HCT116 (cell line): Measurements from ENCODE around the gene ASCC2. TPM values are rescaled to one million over a fixed set of nuclear protein-coding genes. Genes with fewer than 3 reads are reported as not detected.

ENCODE experiments used
- ATAC-seq: fragments of 200-7000 bp; cut with Tn5 transposase; 2 replicates; pipeline ENCODE4 v1.9.1; 2020; ENCODE audit warnings: mild to moderate bottlenecking, moderate library complexity
- BruUV-seq: library from RNA; stranded (reverse); fragments of 400-500 nt; replicated peaks from 2 replicates; lab custom pipeline; 2021; lab: Mats Ljungman, UMichigan
- CTCF ChIA-PET: fragments of 300-600 bp; sonication (Branson Sonifier 250); formaldehyde crosslinking; loops from one replicate; lab custom pipeline; 2021; ENCODE audit warnings: antibody characterized with exemption; lab: Charles Lee
- POLR2A ChIA-PET: fragments of 300-600, 350-600 bp; sonication (Branson Sonifier 250); formaldehyde crosslinking; loops from one replicate; lab custom pipeline; 2021; ENCODE audit warnings: antibody characterized with exemption; lab: Charles Lee
- RAD21 ChIA-PET, 2 experiments: fragments of 300-600 bp; sonication (Branson Sonifier 250); formaldehyde crosslinking; loops; one replicate each; lab custom pipeline; 2023; ENCODE audit warnings: low total read pairs in 2 of 2; ENCODE audit not compliant: uncharacterized antibody in 2 of 2, unreplicated experiment in 2 of 2, low non-redundant PET in 1 of 2; lab: Charles Lee
- DNase-seq: peaks from one replicate; pipeline ENCODE4 v3.0.0-alpha.2; 2010; ENCODE audit warnings: low read depth, low spot score
- H2AFZ ChIP-seq: fragments of 200-600 bp; shearing (Covaris generic), sonication (generic); 2 replicates; pipeline ENCODE4 v1.6.1; 2017; ENCODE audit warnings: low read depth, mixed run types, mixed read lengths, antibody characterized with exemption, low read length; ENCODE audit not compliant: poor library complexity, severe bottlenecking
- H3K27ac ChIP-seq: 2 replicates; pipeline ENCODE4 v1.5.1; 2012; ENCODE audit warnings: low read depth, low read length
- H3K27me3 ChIP-seq: fragments of 200-600 bp; sonication (generic); 2 replicates; pipeline ENCODE4 v1.6.1; 2016; ENCODE audit warnings: mixed run types, low read length, mixed read lengths; ENCODE audit not compliant: insufficient read depth
- H3K36me3 ChIP-seq, 2 experiments: fragments of 200-500 bp in 1 of 2; fragments of 200-600 bp in 1 of 2; sonication (Bioruptor generic) in 1 of 2; sonication (generic) in 1 of 2; 2 replicates each; pipeline versions ENCODE4 v1.5.1 to v1.6.1; 2014 to 2016; ENCODE audit warnings: low read length in 2 of 2, inconsistent platforms in 1 of 2, mixed read lengths in 1 of 2, mixed run types in 1 of 2; ENCODE audit not compliant: insufficient read depth in 2 of 2, control insufficient read depth in 1 of 2
- H3K4me1 ChIP-seq, 2 experiments: fragments of 200-600 bp in 1 of 2; sonication (generic) in 1 of 2; 2 replicates each; pipeline versions ENCODE4 v1.5.1 to v1.6.1; 2012 to 2017; ENCODE audit warnings: low read length in 2 of 2, inconsistent platforms in 1 of 2, mild to moderate bottlenecking in 1 of 2, mixed read lengths in 1 of 2, mixed run types in 1 of 2, moderate library complexity in 1 of 2; ENCODE audit not compliant: insufficient read depth in 2 of 2, control insufficient read depth in 1 of 2
- H3K4me2 ChIP-seq: fragments of 200-600 bp; sonication (generic); 2 replicates; pipeline ENCODE4 v1.6.1; 2017; ENCODE audit warnings: mixed run types, low read length, mixed read lengths
- H3K4me3 ChIP-seq, 2 experiments: fragments of 200-600 bp in 1 of 2; sonication (generic) in 1 of 2; replicated peaks in 1 of 2; 2 replicates each; pipeline ENCODE4 v1.5.1; 2011 to 2016; ENCODE audit warnings: low read length in 2 of 2, control low read depth in 1 of 2, low read depth in 1 of 2, mild to moderate bottlenecking in 1 of 2, mixed read lengths in 1 of 2, mixed run types in 1 of 2
- H3K79me2 ChIP-seq: fragments of 200-600 bp; sonication (generic); 2 replicates; pipeline ENCODE4 v1.6.1; 2017; ENCODE audit warnings: mild to moderate bottlenecking, mixed run types, low read length, moderate library complexity, mixed read lengths; ENCODE audit not compliant: insufficient read depth
- H3K9ac ChIP-seq: fragments of 200-600 bp; sonication (generic); 2 replicates; pipeline ENCODE4 v1.6.1; 2016; ENCODE audit warnings: low read length, mixed read lengths
- H3K9me2 ChIP-seq: fragments of 200-600 bp; sonication (generic), shearing (Covaris generic); 2 replicates; pipeline ENCODE4 v1.6.1; 2017; ENCODE audit warnings: mixed run types, mild to moderate bottlenecking, moderate library complexity; ENCODE audit not compliant: insufficient read depth
- H3K9me3 ChIP-seq, 2 experiments: fragments of 200-500 bp in 1 of 2; fragments of 200-600 bp in 1 of 2; sonication (Bioruptor generic) in 1 of 2; sonication (generic) in 1 of 2; 2 replicates each; pipeline ENCODE4 v1.6.1; 2014 to 2017; ENCODE audit warnings: low read length in 2 of 2, mixed read lengths in 2 of 2, inconsistent platforms in 1 of 2, low read depth in 1 of 2, mild to moderate bottlenecking in 1 of 2, mixed run types in 1 of 2, moderate library complexity in 1 of 2; ENCODE audit not compliant: control insufficient read depth in 1 of 2, insufficient read depth in 1 of 2
- H4K20me1 ChIP-seq: fragments of 200-600 bp; sonication (generic), shearing (Covaris generic); 2 replicates; pipeline ENCODE4 v1.6.1; 2017; ENCODE audit warnings: mixed run types, mild to moderate bottlenecking, moderate library complexity; ENCODE audit not compliant: insufficient read depth
- CBX3 ChIP-seq: IDR thresholded peaks from 2 replicates; pipeline ENCODE4 v1.6.1; 2012; ENCODE audit warnings: low read depth
- CTCF ChIP-seq, 3 experiments: fragments of 200-600 bp in 1 of 3; sonication (generic) in 1 of 3; IDR thresholded peaks in 2 of 3; conservative IDR thresholded peaks in 1 of 3; 2 replicates each; pipeline ENCODE4 v1.5.1; 2012 to 2017; ENCODE audit warnings: low read depth in 2 of 3, low read length in 2 of 3, antibody characterized with exemption in 1 of 3, borderline replicate concordance in 1 of 3, control low read depth in 1 of 3, mild to moderate bottlenecking in 1 of 3, mixed read lengths in 1 of 3, mixed run types in 1 of 3, moderate library complexity in 1 of 3; ENCODE audit not compliant: insufficient read depth in 1 of 3
- EZH2phosphoT487 ChIP-seq: fragments of 200-600 bp; IDR thresholded peaks from 2 replicates; pipeline ENCODE4 v1.6.1; 2018; ENCODE audit warnings: antibody characterized with exemption, borderline replicate concordance
- JUND ChIP-seq: IDR thresholded peaks from 2 replicates; pipeline ENCODE4 v1.6.1; 2012
- POLR2A ChIP-seq: IDR thresholded peaks from 2 replicates; pipeline ENCODE4 v1.7.0; 2011; ENCODE audit warnings: borderline replicate concordance; ENCODE audit not compliant: insufficient read depth, insufficient read length; ENCODE audit errors: extremely low read depth
- RAD21 ChIP-seq: IDR thresholded peaks from 2 replicates; pipeline ENCODE4 v1.6.1; 2012; ENCODE audit warnings: low read depth, mild to moderate bottlenecking
- SP1 ChIP-seq: IDR thresholded peaks from 2 replicates; pipeline ENCODE4 v1.6.1; 2012; ENCODE audit warnings: low read depth
- ZFX ChIP-seq: fragments of 450-650 bp; IDR thresholded peaks from 2 replicates; pipeline ENCODE4 v1.6.1; 2017
- ZNF274 ChIP-seq: fragments of 200-500 bp; sonication (Bioruptor generic); IDR thresholded peaks from 2 replicates; pipeline ENCODE4 v1.6.1; 2014; ENCODE audit warnings: mild to moderate bottlenecking, low read depth, low read length, inconsistent platforms
- intact Hi-C: fragments of 100-400 bp; cut with micrococcal nuclease; formaldehyde crosslinking; loops from 2 replicates; pipeline ENCODE4 v1.10.0; 2022
- total RNA-seq: library from RNA; stranded (reverse); gene quantifications from one replicate; pipeline ENCODE4 v1.2.1, GENCODE V29; 2021; ENCODE audit not compliant: unreplicated experiment
- TF ChIP-seq, protein P1 (sequence below): IDR thresholded peaks from 2 replicates; pipeline ENCODE4 v1.6.1; 2012

ASCC2 gene
- total RNA-seq, 1 experiment from 2014 or later = 68.6 TPM

DNA sequence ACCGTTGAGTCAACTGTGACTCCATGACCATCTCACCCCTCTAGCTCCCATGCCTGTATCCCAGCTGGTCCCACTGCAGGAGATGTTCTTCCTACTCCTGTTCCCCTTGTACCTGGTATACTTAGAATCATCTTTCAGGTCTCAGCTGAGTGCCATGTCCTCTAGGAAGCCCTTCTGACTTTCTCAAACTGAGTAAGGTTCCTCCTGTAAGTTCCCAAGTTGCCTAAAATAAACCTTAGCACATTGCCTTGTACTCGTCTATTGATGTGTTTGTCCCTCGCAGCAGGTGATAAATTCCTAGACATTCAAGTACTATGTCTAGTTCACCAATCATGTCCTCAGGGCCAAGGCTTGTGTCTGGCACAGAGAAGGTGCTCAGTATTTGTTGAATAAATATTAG is 18.4 kb upstream of the ASCC2 start:
- Histone ChIP-seq H3K9me3 (no peaks in the 10 kb centered on the region), H3K9ac (no peak overlapping the region), H3K4me1 (no peaks in the 10 kb centered on the region), H3K27ac (no peak overlapping the region), H3K36me3 (no peaks in the 10 kb centered on the region), H3K4me2 (no peak overlapping the region), H3K79me2 (no peaks in the 10 kb centered on the region), H3K9me2 (no peaks in the 10 kb centered on the region), H2AFZ (peak overlapping the region; percentile 4), H4K20me1 (no peaks in the 10 kb centered on the region), H3K27me3 (no peaks in the 10 kb centered on the region), H3K4me3 (no peak overlapping the region)
- BruUV-seq = no TSS peak
- ChIA-PET CTCF (no interaction called here), RAD21 (no interaction called here), POLR2A (interaction anchor here (0.6 kb wide), 1 partner anchor 11 kb away, joined by 3 read pairs; no protein-coding TSS in a partner anchor)
- ATAC-seq (no peak), DNase-seq (no peak)
- intact Hi-C loops = no loop called here
- TF ChIP-seq RAD21 (no peak), ZFX (no peak), EZH2phosphoT487 (no peak), CBX3 (no peak), ZNF274 (no peak), CTCF (IDR thresholded peaks at IDR 0.05 in 2 of 3, conservative IDR thresholded peaks at IDR 0.05 in 1 of 3; ENCODE audit: borderline replicate concordance in 1 of 3, insufficient read depth in 1 of 3, low read depth in 2 of 3, low read length in 2 of 3) (no peak), SP1 (no peak), JUND (no peak), POLR2A (no peak)
- TF ChIP-seq, protein P1, sequence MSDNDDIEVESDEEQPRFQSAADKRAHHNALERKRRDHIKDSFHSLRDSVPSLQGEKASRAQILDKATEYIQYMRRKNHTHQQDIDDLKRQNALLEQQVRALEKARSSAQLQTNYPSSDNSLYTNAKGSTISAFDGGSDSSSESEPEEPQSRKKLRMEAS = no peak
